OCI-LY7 (cell line): ENCODE data around the gene CRACDL.

Experiments used
- CTCF ChIP-seq: fragments of 200-600 bp; sonication (generic); conservative IDR thresholded peaks from 2 replicates; pipeline ENCODE4 v1.5.1; 2014; ENCODE audit warnings: mild to moderate bottlenecking, antibody characterized with exemption, low read length, moderate library complexity, mixed read lengths
- EZH2phosphoT487 ChIP-seq: fragments of 200-600 bp; sonication (generic); IDR thresholded peaks from 2 replicates; pipeline ENCODE4 v1.6.1; 2018; ENCODE audit warnings: low read depth, borderline replicate concordance, mild to moderate bottlenecking, mixed run types, antibody characterized with exemption, low read length, moderate library complexity, mixed read lengths

GRCh38 chr2:98909317-98910211 lies 26.5 kb downstream of the CRACDL start:
- TF ChIP-seq CTCF (no peak), EZH2phosphoT487 (no peak)
